ENCODE results near the gene CLCC1.
A peak's percentile ranks its signal among the peaks of the same experiment; 100 is the strongest.
"Not testable (repeated sequence)": the region's sequence is repeated elsewhere in the genome, so short reads cannot be mapped to it uniquely, and the experiment has no call there.

Gene CLCC1, protein sequence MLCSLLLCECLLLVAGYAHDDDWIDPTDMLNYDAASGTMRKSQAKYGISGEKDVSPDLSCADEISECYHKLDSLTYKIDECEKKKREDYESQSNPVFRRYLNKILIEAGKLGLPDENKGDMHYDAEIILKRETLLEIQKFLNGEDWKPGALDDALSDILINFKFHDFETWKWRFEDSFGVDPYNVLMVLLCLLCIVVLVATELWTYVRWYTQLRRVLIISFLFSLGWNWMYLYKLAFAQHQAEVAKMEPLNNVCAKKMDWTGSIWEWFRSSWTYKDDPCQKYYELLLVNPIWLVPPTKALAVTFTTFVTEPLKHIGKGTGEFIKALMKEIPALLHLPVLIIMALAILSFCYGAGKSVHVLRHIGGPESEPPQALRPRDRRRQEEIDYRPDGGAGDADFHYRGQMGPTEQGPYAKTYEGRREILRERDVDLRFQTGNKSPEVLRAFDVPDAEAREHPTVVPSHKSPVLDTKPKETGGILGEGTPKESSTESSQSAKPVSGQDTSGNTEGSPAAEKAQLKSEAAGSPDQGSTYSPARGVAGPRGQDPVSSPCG

DNA sequence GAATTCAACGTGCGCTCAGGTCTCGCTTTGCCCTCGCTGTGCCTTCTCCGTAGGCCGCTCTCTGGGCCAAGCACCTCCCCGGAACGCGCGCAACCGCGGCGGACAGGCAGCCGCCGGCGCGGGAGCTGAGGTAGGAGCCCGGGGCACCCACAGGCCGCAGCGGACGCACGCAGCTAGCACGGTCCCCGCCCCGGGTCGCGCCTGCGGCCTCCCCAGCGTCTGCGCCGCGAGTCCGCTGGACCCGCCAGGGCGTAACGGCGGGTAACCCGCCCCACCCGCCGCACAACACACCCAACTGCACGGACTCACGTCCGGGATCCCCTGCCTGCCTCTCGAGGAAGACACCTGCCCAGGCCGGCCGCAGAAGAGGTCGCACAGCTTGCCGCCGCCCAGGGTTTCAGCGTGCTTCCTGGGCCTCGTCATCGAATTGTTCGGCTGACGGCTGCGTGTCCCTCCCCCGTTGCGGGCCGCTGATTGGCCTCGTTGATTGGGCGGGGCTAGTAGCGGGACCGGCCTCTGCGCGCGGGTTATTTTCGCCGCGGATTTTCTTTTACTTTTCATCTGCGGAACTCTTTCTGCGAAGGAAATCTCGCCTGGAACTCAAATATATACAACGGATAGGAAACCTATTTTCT, at the start of gene CLCC1:
Gene CLCC1, minus strand, starts transcription at position 433 of the 635 bp plus-strand sequence. CDS start 13,047 bp downstream, outside the sequence.
- peak; percentile 88 for DNase-seq
- in situ Hi-C loops (cut with MboI; ENCODE audit: low pct_unique_long_range_greater_than_20kb, low sequenced_read_pairs), result no loop called here

DNA sequence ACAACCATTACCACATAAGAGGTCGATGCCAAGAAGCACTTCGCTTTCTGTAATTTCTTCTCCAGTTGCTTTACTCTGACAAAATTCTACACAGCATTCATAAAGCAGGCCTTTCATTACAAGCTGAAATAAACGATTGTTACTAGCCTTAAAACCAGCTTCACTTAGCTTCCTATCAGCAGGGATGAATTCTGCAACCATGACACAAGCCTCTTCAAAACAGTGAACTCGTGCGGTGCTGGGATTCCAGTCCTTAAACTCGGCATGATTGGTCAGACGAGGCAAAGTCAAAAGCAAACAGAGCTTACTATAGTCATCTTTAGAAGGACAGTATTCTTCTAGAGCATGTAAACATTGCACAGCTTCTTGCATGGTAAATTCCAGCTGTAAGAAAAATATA, 48.1 kb upstream of the CLCC1 start:
- no peak for DNase-seq
- in situ Hi-C loops (cut with MboI; ENCODE audit: low pct_unique_long_range_greater_than_20kb, low sequenced_read_pairs), result no loop called here

DNA sequence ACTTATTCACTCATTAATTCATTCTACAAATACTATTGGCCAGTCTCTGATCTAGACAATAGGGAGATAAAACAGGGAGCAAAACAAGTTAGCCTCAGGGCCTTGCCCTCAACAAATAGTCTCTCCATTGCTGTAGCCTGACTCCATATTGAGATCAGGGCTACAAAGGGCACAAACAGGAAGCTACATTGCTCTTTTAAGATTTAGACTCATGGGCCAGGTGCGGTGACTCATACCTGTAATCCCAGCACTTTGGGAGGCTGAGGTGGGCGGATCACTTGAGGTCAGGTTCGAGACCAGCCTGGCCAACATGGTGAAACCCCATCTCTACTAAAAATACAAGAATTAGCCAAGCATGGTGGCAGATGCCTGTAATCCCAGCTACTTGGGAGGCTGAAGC, 33.3 kb upstream of the CLCC1 start:
- in situ Hi-C loops (cut with MboI; ENCODE audit: low pct_unique_long_range_greater_than_20kb, low sequenced_read_pairs); DNase-seq: not testable (repeated sequence)

DNA sequence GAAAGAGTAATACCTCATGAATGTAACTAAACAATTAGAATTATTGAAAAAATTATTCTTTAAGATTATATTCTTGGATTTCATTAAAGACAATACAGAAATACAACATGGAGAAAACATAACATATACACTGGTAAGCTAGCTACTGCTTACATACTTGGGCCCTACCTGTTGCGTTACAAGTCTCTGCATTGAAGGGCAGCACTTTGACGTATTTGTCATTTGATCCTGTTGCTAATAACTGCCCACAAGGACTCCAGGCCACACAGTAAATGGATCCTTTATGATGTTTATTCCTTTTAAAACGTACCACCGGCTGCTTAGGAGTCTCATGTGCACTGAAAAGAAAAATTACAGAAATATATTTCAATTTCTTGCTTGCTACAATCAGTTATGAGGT, 19.8 kb upstream of the CLCC1 start:
- no peak for DNase-seq
- in situ Hi-C loops (cut with MboI; ENCODE audit: low pct_unique_long_range_greater_than_20kb, low sequenced_read_pairs), result no loop called here

DNA sequence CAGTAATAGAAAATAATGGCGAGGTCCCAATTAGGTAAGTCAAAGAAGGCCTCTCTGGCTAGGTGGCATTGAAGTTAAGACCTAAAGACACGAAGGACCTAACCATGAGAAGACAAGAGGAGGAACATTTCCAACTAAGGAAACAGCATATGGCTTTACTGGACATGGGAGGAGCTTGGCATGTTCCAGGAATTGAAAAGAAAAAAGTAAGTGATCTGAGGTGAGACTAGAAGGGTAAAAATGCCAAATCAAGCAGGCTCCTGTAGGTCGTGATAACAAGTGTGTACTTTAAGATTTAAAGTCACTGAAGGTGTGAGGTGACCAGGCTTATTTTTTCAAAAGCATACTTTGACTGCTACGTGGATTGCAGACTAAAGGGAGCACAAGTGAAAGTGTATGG, 13.4 kb upstream of the CLCC1 start:
- in situ Hi-C loops (cut with MboI; ENCODE audit: low pct_unique_long_range_greater_than_20kb, low sequenced_read_pairs), result no loop called here
- no peak for DNase-seq

DNA sequence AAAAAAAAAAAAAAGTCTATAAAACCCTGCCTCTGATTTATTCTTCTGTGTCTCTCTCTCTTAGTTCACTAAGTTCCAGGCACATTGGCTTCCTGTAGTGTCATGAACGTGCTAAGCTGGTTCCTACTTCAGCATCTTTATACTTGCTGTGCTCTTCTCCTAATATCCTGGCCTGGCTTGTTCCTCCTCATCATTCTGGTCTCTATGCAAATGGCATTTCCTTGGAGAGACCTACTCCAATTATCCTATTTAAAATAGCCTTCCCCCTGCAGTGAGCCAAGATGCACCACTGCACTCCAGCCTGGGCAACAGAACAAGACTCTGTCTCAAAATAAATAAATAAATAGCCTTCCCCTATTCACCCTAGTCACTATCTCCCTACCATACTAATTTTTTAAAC, 9.7 kb upstream of the CLCC1 start:
- DNase-seq, result no peak
- in situ Hi-C loops (cut with MboI; ENCODE audit: low pct_unique_long_range_greater_than_20kb, low sequenced_read_pairs), result no loop called here

DNA sequence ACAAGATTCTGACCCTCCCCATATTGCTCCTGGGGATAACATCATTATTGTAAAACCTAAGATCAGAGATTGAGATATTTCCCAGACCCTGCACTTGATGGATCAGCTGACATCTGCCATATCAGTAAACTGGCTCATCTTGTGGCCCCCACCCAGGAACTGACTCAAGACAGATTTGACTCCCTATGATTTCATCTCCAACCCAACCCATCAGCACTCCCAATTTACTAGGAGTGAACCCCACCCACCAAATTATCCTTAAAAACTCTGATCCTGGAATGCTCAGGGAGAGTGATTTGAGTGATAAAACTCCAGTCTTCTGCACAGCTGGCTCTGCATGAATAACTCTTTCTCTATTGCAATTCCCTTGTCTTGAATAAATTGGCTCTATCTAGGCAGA, 6.1 kb upstream of the CLCC1 start:
- in situ Hi-C loops (cut with MboI; ENCODE audit: low pct_unique_long_range_greater_than_20kb, low sequenced_read_pairs), result no loop called here
- no peak for DNase-seq

DNA sequence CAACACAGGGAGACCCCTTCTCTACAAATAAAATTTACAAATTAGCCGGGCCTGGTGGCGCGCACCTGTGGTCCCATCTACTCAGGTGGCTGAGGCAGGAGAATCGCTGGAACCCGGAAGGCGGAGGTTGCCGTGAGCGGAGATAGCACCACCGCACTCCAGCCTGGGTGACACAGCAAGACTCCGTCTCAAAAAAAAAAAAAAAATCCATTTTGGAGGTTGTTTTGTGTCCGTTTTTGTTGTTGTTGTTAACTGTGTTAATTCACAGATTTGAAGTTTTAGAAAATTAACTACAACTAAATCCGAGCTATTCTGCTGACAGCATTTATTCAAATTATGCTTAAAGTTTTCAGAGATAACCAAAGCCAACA, 618 bp downstream of the CLCC1 start:
- in situ Hi-C loops (cut with MboI; ENCODE audit: low pct_unique_long_range_greater_than_20kb, low sequenced_read_pairs), result no loop called here
- DNase-seq, result peak; percentile 60

DNA sequence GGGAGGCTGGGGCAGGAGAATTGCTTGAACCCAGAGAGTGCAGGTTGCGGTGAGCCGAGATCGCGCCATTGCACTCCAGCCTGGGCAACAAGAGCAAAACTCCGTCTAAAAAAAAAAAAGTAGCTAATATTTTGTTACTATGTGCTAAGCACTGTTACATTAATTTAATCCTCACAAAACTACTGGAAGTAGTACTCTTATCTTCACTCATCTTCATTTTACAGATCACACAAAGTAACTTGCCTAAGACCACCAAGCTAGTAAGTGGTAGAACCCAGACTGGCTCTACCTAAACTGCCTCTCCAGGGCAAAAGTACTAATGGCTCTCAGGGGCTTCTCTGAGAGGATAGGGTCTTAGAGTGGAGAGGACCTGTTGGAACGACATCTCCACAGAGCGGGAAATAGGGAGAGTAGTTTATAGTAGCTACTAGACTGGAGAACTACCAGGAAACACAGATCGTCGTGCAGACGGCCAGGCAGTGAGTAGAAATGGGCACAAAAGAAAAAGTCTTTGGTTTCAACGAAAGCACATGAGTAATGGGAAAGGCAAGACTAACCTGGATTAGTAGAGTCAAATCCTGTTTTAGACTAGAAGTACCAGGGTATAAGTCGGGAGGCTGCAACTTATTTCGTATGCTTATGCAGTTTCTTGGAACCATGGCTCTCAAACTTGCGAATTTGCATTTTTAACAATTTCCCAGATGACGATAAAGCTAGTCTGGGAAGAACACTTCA, 1.4 kb downstream of the CLCC1 start:
- DNase-seq, result peak; percentile 15
- in situ Hi-C loops (cut with MboI; ENCODE audit: low pct_unique_long_range_greater_than_20kb, low sequenced_read_pairs), result no loop called here

DNA sequence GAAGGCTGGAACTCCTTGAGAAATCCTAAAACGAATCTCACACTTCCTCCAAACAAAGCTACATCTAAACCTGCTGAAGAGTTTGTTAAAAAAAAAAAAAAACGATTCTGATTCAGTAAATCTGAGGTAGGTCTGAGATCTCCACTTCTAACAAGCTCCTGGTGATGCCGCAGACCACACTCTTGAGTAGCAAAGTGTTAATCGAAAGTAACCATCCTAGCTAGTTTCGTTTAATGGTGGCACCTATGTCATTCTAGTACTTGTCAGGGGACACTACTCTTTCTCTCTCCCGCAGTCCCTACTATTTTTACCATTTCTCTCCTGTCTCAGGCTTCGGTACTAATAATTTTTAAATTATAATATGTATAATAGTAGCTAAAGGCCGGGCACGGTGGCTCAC, 2.1 kb downstream of the CLCC1 start:
- no peak for DNase-seq
- in situ Hi-C loops (cut with MboI; ENCODE audit: low pct_unique_long_range_greater_than_20kb, low sequenced_read_pairs), result no loop called here

DNA sequence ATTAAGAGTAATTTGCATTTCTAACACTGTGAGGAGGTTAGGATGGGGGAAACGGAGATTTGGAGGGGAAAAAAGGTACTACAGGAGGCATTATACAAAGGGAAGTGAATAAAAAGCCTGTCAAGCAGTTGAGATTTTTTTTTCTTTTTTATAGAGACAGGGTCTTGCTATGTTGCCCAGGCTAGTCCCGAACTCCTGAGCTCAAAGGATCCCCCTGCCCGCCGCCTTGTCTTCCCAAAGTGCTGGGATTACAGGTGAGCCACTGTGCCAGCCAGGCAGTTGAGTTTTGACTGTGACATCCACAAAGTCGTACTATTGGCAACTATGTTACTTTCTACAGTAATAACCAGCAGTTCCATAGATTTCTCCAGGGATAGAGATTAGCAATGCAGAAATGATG, 2.6 kb downstream of the CLCC1 start:
- in situ Hi-C loops (cut with MboI; ENCODE audit: low pct_unique_long_range_greater_than_20kb, low sequenced_read_pairs), result no loop called here
- no peak for DNase-seq

DNA sequence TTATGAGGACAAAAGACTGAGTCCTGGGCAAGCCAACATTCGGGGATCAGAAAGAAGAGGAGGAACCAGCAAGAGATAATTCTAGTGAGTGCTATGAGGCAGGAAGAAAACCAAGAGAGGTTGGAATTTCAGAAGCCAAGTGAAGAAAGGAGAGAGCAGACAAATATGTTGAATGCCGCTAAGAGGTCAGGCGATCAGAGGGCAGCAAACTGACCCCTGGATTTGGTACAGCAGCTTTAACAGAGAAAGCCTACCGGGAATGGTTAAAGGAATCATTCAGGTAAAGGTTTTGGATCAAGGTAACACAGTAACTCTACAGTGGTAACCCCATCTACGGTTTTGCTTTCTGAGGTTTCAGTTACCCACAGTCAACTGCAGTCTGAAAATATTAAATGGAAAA, 5.4 kb downstream of the CLCC1 start:
- in situ Hi-C loops (cut with MboI; ENCODE audit: low pct_unique_long_range_greater_than_20kb, low sequenced_read_pairs), result no loop called here
- DNase-seq, result no peak

DNA sequence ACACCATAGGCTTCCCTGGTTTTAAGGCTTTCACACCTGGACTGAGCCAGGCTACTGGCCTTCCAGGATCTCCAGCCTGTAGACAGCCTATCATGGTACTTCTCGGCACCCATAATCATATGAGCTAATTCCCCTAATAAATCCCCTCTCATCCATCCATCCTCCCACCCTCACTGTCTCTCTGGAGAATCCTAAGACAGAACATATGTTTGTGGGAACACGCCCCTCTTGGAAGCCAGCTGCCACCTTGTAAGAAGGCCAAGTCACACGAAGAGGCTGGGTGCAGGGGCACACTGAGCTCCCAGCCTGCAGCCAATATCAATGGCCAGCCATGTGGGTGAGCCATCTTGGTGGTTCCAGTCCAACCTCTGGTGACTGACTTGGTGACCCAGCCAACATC, 7.4 kb downstream of the CLCC1 start:
- in situ Hi-C loops (cut with MboI; ENCODE audit: low pct_unique_long_range_greater_than_20kb, low sequenced_read_pairs), result no loop called here
- no peak for DNase-seq

DNA sequence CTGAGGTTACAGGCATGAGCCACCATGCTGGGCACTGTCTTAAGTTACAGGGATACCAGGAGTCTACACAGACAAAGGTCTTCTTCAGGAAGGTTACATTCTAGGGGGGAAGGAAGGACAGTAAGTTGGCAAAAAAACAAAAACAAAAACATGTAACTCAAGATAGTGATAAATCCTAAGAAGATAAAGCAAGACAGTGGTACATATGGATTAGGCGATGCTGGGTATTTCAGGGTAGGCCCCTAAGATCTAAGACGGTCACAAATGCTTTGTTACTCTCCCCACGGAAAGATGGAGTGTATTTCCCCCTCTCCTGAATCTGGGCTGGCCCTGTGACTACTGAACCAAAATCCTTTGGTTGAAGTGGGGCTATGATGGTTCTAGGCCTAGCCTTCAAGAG, 8.2 kb downstream of the CLCC1 start:
- in situ Hi-C loops (cut with MboI; ENCODE audit: low pct_unique_long_range_greater_than_20kb, low sequenced_read_pairs), result no loop called here
- DNase-seq, result no peak

DNA sequence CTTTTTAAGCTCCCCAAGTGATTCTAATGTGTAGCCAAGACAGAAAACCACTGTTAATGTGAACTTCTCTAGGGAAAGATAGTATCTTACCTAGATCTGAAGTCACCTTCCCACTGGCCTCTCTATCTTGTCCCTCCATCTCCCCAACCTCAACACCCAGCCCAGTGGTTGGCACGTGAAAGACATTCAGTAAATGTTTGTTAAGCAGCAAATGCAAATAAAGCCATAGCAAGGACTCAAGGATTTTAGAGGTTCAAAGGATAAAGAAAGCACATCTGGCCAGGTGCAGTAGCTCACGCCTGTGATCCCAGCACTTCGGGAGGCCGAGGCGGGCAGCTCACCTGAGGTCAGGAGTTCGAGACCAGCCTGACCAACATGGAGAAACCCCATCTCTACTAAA, 9.8 kb downstream of the CLCC1 start:
- in situ Hi-C loops (cut with MboI; ENCODE audit: low pct_unique_long_range_greater_than_20kb, low sequenced_read_pairs), result no loop called here
- no peak for DNase-seq

DNA sequence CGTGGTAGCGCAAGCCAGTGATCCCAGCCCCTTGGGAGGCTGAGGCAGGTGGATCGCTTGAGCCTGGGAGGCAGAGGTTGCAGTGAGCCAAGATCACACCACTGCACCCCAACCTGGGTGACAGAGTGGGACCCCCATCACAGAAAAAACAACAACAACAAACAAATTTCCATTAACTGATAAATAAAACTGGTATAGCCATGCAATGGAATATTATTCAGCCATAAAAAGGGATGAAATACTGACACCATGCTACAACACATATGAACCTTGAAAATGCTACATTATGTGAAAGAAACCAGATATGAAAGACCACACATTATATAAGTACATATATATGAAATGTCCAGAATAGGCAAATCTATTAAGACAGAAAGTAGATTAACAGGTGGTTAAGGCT, 12.0 kb downstream of the CLCC1 start:
- in situ Hi-C loops (cut with MboI; ENCODE audit: low pct_unique_long_range_greater_than_20kb, low sequenced_read_pairs), result no loop called here
- DNase-seq, result no peak

DNA sequence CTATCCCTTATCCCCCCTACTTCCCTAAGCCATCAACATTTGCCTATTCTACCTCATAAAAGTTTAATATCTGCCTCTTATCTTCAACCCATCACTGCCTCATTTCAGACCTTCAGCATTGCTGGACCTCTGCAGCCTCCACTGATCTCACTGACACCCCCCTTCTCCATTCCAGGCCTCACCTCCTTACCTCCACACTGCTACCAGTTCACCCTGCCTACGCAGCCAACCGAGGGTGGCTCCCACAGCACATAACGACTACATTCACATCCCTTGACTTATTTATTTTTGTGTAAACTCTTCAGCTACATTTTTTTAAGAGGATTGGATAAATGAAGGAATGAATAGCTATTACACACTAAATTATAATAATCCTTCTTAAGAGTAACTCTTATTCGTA, 14.2 kb downstream of the CLCC1 start:
- DNase-seq, result no peak
- in situ Hi-C loops (cut with MboI; ENCODE audit: low pct_unique_long_range_greater_than_20kb, low sequenced_read_pairs), result no loop called here

DNA sequence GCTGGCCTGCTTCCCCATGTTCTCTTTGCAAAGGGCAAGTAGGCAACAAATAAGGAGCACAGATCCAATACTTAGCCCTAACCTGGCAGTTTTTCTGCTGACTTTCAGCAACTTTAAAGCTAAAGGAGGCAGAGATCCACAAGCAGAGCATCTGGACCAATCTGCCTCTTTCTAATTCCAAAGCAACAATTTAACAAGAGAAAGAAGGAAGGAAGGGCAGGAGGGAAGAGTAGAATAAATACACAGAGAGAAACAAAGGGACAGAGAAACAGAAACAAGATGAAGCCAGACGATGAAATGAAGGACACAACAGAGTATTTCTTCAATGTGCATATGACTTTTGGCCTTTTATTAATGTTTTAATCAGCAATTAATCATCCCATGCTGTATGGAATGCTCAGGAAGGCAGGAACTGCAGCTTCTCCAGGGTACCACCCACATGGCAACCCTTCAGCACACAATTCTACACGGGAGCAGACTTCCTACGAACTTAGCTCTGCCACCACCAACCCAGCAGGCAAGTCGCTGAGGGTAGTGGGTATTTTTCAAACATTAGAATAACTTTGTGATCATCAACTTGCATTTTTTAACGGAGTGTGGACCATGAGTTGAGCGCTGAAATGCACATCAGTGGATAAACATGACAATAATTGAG, 15.3 kb downstream of the CLCC1 start:
- in situ Hi-C loops (cut with MboI; ENCODE audit: low pct_unique_long_range_greater_than_20kb, low sequenced_read_pairs), result no loop called here
- DNase-seq, result no peak

DNA sequence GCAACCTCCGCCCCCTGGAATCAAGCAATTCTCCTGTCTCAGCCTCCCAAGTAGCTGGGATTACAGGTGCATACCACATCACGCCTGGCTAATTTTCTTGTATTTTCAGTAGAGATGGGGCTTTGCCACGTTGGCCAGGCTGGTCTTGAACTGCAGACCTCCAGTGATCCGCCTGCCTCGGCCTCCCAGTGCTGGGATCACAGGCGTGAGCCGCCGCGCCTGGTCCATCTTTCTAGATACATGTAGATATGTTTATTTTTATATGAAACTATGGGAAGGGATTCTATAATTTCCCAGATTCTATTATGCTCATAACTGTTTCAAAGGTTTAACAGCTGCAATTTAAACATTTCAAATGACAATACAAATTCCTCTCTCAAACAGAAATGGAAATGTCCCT, 27.1 kb downstream of the CLCC1 start:
- in situ Hi-C loops (cut with MboI; ENCODE audit: low pct_unique_long_range_greater_than_20kb, low sequenced_read_pairs), result no loop called here
- DNase-seq, result no peak

DNA sequence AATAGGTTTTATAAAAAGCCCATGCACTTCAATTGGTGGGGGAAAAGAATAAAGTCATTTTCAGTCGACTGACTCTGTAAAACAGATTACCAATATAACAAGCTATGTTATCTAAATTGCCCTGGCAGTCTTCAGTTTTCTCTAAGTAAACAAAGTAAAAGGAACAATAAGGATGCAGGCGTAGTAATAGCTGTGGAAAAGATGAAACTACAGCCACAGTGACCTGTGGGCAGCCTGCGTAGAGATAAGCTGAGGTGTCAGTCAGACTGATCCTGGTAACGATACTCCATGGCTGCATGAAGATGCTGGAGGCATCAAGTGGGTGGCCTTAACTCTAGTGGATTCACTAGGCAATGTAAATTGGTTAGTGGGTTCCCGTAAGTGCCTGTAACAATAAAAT, 29.3 kb downstream of the CLCC1 start:
- in situ Hi-C loops (cut with MboI; ENCODE audit: low pct_unique_long_range_greater_than_20kb, low sequenced_read_pairs), result no loop called here

More for the DNA sequence above, 29.3 kb downstream of the CLCC1 start:
- no peak for DNase-seq
